GM12878 (cell line): ENCODE measurements around the gene TOLLIP. TPM values are rescaled to one million over a fixed set of nuclear protein-coding genes. Genes with fewer than 3 reads are reported as not detected.
"Not testable (repeated sequence)": the region's sequence is repeated elsewhere in the genome, so short reads cannot be mapped to it uniquely, and the experiment has no call there.

ENCODE experiments used
- ATAC-seq: fragments of 200-7000 bp; cut with Tn5 transposase; 3 replicates; pipeline ENCODE4 v1.9.1; 2020; ENCODE audit warnings: mild to moderate bottlenecking, moderate library complexity
- BruUV-seq: library from RNA; stranded (reverse); fragments of 400-500 nt; replicated peaks from 2 replicates; lab custom pipeline; 2021; lab: Mats Ljungman, UMichigan
- CTCF ChIA-PET: fragments of 300-600 bp; sonication (Branson Sonifier 250); formaldehyde crosslinking; extraction: SDS; loops from one replicate; lab custom pipeline; 2021; ENCODE audit warnings: inconsistent platforms; lab: Yijun Ruan, JAX
- POLR2A ChIA-PET: fragments of 350-600 bp; formaldehyde crosslinking; extraction: SDS; loops from one replicate; lab custom pipeline; 2021; ENCODE audit warnings: inconsistent platforms; lab: Charles Lee
- RAD21 ChIA-PET: fragments of 300-600 bp; sonication (Branson Sonifier 250); formaldehyde crosslinking; loops from one replicate; lab custom pipeline; 2023; ENCODE audit warnings: antibody characterized with exemption; ENCODE audit not compliant: unreplicated experiment; lab: Charles Lee
- SMC1A ChIA-PET: fragments of 300-600 bp; sonication (Branson Sonifier 250); formaldehyde crosslinking; loops from one replicate; lab custom pipeline; 2023; ENCODE audit not compliant: unreplicated experiment, uncharacterized antibody; lab: Charles Lee
- DNase-seq: peaks from one replicate; pipeline ENCODE4 v3.0.0-alpha.2; 2011; ENCODE audit warnings: low read depth, low spot score
- FAIRE-seq: peaks from 3 replicates; lab custom pipeline; 2011; peaks lifted over from hg19 to GRCh38; lab: Jason Lieb, UNC
- H2AFZ ChIP-seq: 2 replicates; pipeline ENCODE4 v1.6.0; 2011; ENCODE audit warnings: low read depth, low read length, control low read depth; ENCODE audit not compliant: control insufficient read depth
- H3K27ac ChIP-seq: 2 replicates; pipeline ENCODE4 v1.5.1; 2011; ENCODE audit warnings: control low read depth; ENCODE audit not compliant: control insufficient read depth, insufficient read depth
- H3K27me3 ChIP-seq, 2 experiments: replicated peaks in 1 of 2; 2 replicates each; pipeline versions ENCODE4 v1.6.0 to v1.6.1; 2011; ENCODE audit warnings: low read length in 1 of 2; ENCODE audit not compliant: control insufficient read depth in 2 of 2, insufficient read depth in 2 of 2
- H3K36me3 ChIP-seq, 2 experiments: 2 replicates each; pipeline ENCODE4 v1.5.1; 2011; ENCODE audit warnings: low read length in 1 of 2; ENCODE audit not compliant: control insufficient read depth in 2 of 2, insufficient read depth in 2 of 2
- H3K4me1 ChIP-seq: 2 replicates; pipeline ENCODE4 v1.6.1; 2011; ENCODE audit warnings: mild to moderate bottlenecking, low read length, moderate library complexity, mixed read lengths; ENCODE audit not compliant: control insufficient read depth, insufficient read depth
- H3K4me2 ChIP-seq: 2 replicates; pipeline ENCODE4 v1.6.0; 2011; ENCODE audit warnings: control low read depth; ENCODE audit not compliant: control insufficient read depth, insufficient read depth
- H3K4me3 ChIP-seq: fragments of 200-600 bp; sonication (generic); 2 replicates; pipeline ENCODE4 v1.5.1; 2016
- H3K79me2 ChIP-seq: 2 replicates; pipeline ENCODE4 v1.6.0; 2011; ENCODE audit warnings: low read length; ENCODE audit not compliant: control insufficient read depth, insufficient read depth
- H3K9ac ChIP-seq: 2 replicates; pipeline ENCODE4 v1.8.0; 2011; ENCODE audit warnings: low read length, control low read depth, mixed read lengths; ENCODE audit not compliant: control insufficient read depth, insufficient read depth
- H3K9me3 ChIP-seq: replicated peaks from 3 replicates; pipeline ENCODE4 v1.5.1; 2011; ENCODE audit warnings: mild to moderate bottlenecking, low read length; ENCODE audit not compliant: control insufficient read depth, insufficient read depth
- H4K20me1 ChIP-seq: 2 replicates; pipeline ENCODE4 v1.6.0; 2011; ENCODE audit not compliant: control insufficient read depth, insufficient read depth
- CHD1 ChIP-seq: IDR thresholded peaks from 2 replicates; pipeline ENCODE4 v1.6.1; 2012; ENCODE audit warnings: low read depth, low read length, improper control_type of control experiment
- GABPA ChIP-seq: IDR thresholded peaks from 2 replicates; pipeline ENCODE4 v1.6.1; 2014; ENCODE audit warnings: antibody characterized with exemption, low read depth, mild to moderate bottlenecking, inconsistent platforms
- NFYA ChIP-seq: IDR thresholded peaks from 2 replicates; pipeline ENCODE4 v1.6.1; 2011; ENCODE audit warnings: low read depth, mild to moderate bottlenecking, low read length, improper control_type of control experiment, borderline replicate concordance
- NR2C1 ChIP-seq: fragments of 450-650 bp; IDR thresholded peaks from 2 replicates; pipeline ENCODE4 v1.6.1; 2017; ENCODE audit warnings: antibody characterized with exemption, mild to moderate bottlenecking, moderate library complexity
- SREBF2 ChIP-seq: IDR thresholded peaks from 2 replicates; pipeline ENCODE4 v1.6.1; 2012; ENCODE audit warnings: mild to moderate bottlenecking, low read length
- SUPT20H ChIP-seq: IDR thresholded peaks from 2 replicates; pipeline ENCODE4 v1.6.1; 2011; ENCODE audit warnings: low read depth, mild to moderate bottlenecking, low read length, moderate library complexity, borderline replicate concordance; ENCODE audit not compliant: control insufficient read depth
- WGBS: methylation state at CpG from one replicate; pipeline ENCODE4 v1.1.6; 2016; ENCODE audit warnings: low lambda C conversion rate; ENCODE audit not compliant: insufficient replicate concordance, insufficient coverage; ENCODE audit errors: missing lambda C conversion rate; 5-methylcytosine and 5-hydroxymethylcytosine counted together
- in situ Hi-C: fragments of 300-500 bp; cut with MboI; formaldehyde crosslinking; loops from 9 replicates; pipeline ENCODE4 v1.14.3; 2018; ENCODE audit warnings: mixed read lengths
- intact Hi-C: fragments of 100-400 bp; cut with micrococcal nuclease; formaldehyde crosslinking; loops from one replicate; pipeline ENCODE4 v1.14.2; 2022; ENCODE audit not compliant: unreplicated experiment
- polyA plus RNA-seq, 11 experiments: library from polyadenylated mRNA; depleted of rRNA in 4 of 11; unstranded in 6 of 11; stranded (reverse) in 5 of 11; fragments of >200 nt; fragmentation: Nextera tagmentation in 4 of 11; fragmentation: Illumina TruSeq in 1 of 11; extraction: Ambion mirVana in 4 of 11; extraction: Trizol in 1 of 11; gene quantifications; 1 replicate in 1 of 11; 2 replicates in 10 of 11; pipeline versions ENCODE4 v1.2.1 to v1.2.3, GENCODE V29; 2011 to 2016; ENCODE audit warnings: inconsistent platforms in 2 of 11, missing spikeins in 2 of 11, low read depth in 1 of 11
- total RNA-seq, 4 experiments: library from RNA; depleted of rRNA in 3 of 4; stranded (reverse); fragments of >200 nt in 3 of 4; fragmentation: Illumina TruSeq in 1 of 4; extraction: Trizol in 1 of 4; gene quantifications; 2 replicates each; pipeline versions ENCODE4 v1.2.1 to v1.2.3, GENCODE V29; 2013 to 2021

Gene TOLLIP
- total and polyA plus RNA-seq, 10 of the 15 experiments (the other 5 are each of a cell fraction or from before 2014, with no cell fraction given), result 0.47 to 39.5 (median 21.6) TPM

- BruUV-seq, result no TSS peak
- CTCF ChIA-PET, result no interaction called here
- FAIRE-seq, result no peak
Measured at GRCh38 chr11:1269957-1270356, 39.5 kb downstream of the TOLLIP start.

DNA sequence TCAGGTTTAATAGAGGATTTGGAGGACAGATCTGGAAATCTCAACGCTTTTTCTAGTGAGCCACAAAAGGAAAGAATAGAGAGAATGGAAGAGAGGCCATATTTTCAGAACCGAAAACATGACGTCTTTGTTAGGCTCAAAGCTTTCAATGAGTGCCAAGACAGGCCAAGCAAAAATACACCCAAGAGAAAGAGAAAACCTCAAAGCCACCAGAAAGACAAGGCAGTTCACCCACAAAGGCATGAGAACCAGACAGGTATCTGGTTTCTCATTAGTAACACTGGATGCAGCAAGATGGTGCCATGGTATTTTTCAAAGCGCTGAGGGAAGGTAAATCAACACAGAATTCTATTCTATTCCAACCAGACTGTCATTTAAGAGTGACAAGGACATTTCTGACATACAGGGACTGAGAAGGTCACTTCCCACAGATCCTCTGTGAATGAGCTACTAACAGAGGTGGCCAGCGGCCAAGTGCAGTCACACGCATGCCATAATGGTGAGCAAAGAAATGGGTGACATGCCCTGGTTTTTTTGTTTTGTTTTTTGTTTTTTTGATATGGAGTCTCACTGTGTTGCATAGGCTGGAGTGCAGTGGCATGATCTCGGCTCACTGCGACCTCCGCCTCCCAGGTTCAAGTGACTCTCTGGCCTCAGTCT lies 41.9 kb downstream of the TOLLIP start:
- Histone ChIP-seq H3K4me2 (no peak overlapping the region), H3K27ac (no peak overlapping the region), H3K79me2 (no peaks in the 10 kb centered on the region), H4K20me1 (no peaks in the 10 kb centered on the region), H3K9me3 (peaks cover 3% of the 10 kb centered on the region; the same call in 1 of the 3 replicates), H3K4me1 (0 out of 2 replicates have a peak, but pooled peaks cover 2% of the 10 kb centered on the region), H3K27me3 (no peaks in the 10 kb centered on the region), H3K36me3 (no peaks in the 10 kb centered on the region), H3K4me3 (no peak overlapping the region), H2AFZ (no peak overlapping the region), H3K9ac (no peak overlapping the region)
- TF ChIP-seq GABPA (no peak), SUPT20H (no peak)
- WGBS, result 78% methylated on average over 9 of the region's 9 CpGs
- intact Hi-C loops (no loop called here), in situ Hi-C loops (no loop called here)
- CTCF ChIA-PET, result no interaction called here
- RAD21 ChIA-PET, result no interaction called here
- POLR2A ChIA-PET, result no interaction called here
- BruUV-seq, result no TSS peak
- DNase-seq (no peak), FAIRE-seq (no peak), ATAC-seq (no peak)
- SMC1A ChIA-PET, result no interaction called here

More at GRCh38 chr11:1269957-1270356, 39.5 kb downstream of the TOLLIP start:
- intact Hi-C loops (no loop called here), in situ Hi-C loops (no loop called here)
- no peak for DNase-seq
- Histone ChIP-seq H3K27ac (no peak overlapping the region), H3K27me3 (no peaks in the 10 kb centered on the region), H3K9ac (no peak overlapping the region), H3K9me3 (peaks cover 2% of the 10 kb centered on the region; the same call in 1 of the 3 replicates), H4K20me1 (no peaks in the 10 kb centered on the region), H3K79me2 (no peaks in the 10 kb centered on the region), H3K4me2 (no peak overlapping the region), H2AFZ (no peak overlapping the region), H3K4me1 (no peaks in the 10 kb centered on the region), H3K4me3 (no peak overlapping the region), H3K36me3 (no peaks in the 10 kb centered on the region)
- ChIA-PET RAD21 (no interaction called here), SMC1A (interaction anchor here (1.5 kb wide), 1 partner anchor 41 kb away, joined by 3 read pairs; no protein-coding TSS in a partner anchor), POLR2A (no interaction called here)
- TF ChIP-seq NR2C1, result no peak
- TF ChIP-seq CHD1, result no peak
- TF ChIP-seq NFYA, result no peak
- no peak for TF ChIP-seq SREBF2
- 45% methylated on average over 4 of the region's 5 CpGs for WGBS
- ATAC-seq, result no peak

- POLR2A ChIA-PET, RAD21 ChIA-PET, SMC1A ChIA-PET, H4K20me1 ChIP-seq, H3K36me3 ChIP-seq, H3K9ac ChIP-seq, H3K79me2 ChIP-seq, H3K4me3 ChIP-seq, H2AFZ ChIP-seq, H3K27me3 ChIP-seq, in situ Hi-C loops, H3K4me2 ChIP-seq, H3K4me1 ChIP-seq, FAIRE-seq, ATAC-seq, intact Hi-C loops, H3K9me3 ChIP-seq, CTCF ChIA-PET, DNase-seq, H3K27ac ChIP-seq, BruUV-seq: not testable (repeated sequence)
- 21% methylated on average over 2 of the region's 2 CpGs for WGBS
Measured at GRCh38 chr11:1266976-1267375, 42.5 kb downstream of the TOLLIP start.
